HG02759 (cell line): ENCODE results near the gene OLFM1.

Source experiments
- ATAC-seq: cut with Tn5 transposase; IDR thresholded peaks from one replicate; pipeline ENCODE4 v1.9.1; 2021; ENCODE audit warnings: mild to moderate bottlenecking, moderate library complexity; ENCODE audit not compliant: unreplicated experiment

The OLFM1 gene

DNA sequence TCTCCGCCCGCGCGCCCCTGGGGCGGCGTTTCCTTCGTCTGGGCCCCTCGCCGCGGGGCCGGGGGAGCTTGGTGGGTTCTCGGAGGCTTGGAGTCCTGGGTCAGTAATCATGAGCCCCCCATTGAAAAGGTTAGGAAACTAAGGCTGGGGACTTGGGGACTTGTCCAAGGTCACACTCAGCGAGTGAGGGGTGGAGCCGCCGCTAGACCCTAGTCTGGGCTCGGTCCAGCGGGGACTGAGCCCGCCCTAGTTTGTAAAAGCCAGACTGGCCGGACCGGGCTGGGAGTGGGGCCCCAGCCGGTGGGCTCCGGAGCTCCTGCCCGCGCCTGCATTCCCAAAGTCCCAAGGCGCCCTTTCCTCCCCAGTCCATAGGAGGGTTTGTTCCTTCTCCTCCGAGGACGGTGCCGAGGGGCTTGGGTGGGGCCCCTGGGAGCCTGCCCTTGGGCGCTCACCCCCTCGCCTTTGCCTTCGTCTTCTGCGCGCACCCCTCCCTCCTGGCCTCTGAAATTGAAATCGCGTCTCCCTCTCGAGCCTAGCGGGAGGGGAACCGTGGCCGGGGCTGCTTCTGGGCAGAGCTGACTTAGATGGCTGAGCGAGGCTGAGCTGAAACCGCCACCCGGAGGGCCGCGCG lies 995 bp downstream of the OLFM1 start:
- ATAC-seq, result no peak

- ATAC-seq, result no peak
Observed at GRCh38 chr9:135088979-135089847, 1.7 kb downstream of the OLFM1 start.

- ATAC-seq, result no peak
Observed at GRCh38 chr9:135090081-135090480, 2.6 kb downstream of the OLFM1 start.

GRCh38 chr9:135090547-135090946 lies 3.1 kb downstream of the OLFM1 start:
- ATAC-seq, result no peak

DNA sequence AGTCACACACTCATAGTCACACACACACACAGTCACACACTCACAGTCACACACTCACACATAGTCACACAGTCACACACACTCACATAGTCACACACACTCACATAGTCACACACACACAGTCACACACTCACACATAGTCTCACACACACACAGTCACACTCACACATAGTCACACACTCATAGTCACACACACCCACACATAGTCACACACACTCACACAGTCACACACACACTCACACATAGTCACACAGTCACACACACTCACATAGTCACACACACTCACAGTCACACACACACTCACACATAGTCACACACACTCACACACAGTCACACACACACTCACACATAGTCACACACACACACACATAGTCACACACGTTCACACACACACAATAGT lies 4.1 kb downstream of the OLFM1 start:
- ATAC-seq, result no peak

DNA sequence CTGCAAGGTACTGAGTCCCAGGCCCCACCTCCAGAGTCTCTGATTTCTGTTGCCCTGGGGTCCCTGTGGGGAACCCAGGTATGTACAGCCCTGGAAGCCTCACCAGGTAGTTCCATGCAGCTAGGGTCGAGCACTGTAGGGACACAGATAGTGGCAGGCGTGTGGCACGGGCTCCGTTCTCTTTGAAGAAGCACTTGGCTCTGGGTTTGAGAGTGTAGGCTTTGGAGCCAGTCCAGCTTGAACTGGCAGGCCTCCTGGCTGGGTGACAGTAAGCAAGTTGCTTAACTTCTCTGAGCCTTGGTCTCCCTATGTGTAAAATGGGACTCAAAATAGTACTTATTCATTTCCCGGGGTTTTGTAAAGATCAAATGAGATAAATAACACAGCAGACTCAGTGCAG lies 5.6 kb downstream of the OLFM1 start:
- ATAC-seq, result no peak

DNA sequence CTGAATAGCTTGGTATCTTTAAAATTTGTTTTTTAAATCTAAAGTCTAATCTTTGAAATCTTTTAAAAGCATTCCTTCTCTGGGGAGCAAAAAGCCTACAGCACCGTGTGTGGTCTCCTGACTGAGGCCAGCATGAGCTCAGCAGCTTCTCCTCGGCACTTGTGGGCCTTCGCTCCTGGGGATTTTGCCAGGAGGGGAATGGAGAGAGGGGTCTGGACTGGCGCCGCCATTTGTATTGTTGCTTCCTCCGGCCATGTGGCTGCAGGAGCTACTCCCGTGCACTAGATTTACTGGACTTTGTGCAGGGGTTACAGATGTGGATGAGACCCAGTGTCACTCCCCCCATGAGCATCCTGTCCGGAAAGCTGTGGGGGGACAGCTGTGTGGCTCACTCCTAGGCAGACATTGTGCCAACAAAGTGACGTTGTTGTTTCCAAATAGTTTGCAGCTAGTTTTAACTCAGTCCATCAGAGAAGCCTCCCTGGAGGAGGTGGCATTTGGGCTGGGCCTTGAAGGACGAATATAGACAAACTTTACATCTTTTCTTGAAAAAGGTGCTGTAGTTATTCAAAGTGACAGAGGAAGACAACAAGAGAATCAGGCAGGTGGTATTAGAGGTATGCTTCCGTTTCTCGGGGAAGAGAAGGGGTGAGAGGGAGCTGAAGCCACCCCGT lies 6.6 kb downstream of the OLFM1 start:
- no peak for ATAC-seq

GRCh38 chr9:135095470-135096407 lies 8.3 kb downstream of the OLFM1 start:
- ATAC-seq, result no peak

DNA sequence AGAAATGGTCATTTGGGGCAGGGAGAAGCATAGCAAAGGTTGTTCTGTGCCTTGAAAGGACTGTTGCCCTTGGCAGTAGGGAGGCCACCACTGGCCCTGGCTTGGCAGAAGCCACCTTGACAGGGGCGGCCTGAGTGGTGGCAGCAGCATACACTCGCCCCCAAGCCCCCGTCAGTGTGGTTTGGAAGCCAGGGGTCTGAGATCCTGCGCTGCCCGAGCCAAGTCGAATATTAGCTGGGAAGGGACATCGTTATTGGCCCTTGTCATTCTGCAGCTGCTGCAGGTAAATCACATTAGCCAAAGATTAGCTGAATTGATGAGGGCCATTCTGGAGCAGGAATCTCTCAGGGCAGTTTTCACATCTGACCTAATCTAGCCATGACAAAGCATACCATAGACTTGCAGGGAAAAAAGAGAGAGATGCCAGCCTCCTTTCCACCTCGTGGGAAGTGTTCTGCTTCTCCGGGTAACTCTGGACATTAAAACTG lies 9.0 kb downstream of the OLFM1 start:
- no peak for ATAC-seq

GRCh38 chr9:135098400-135099105 lies 11.1 kb downstream of the OLFM1 start:
- no peak for ATAC-seq

DNA sequence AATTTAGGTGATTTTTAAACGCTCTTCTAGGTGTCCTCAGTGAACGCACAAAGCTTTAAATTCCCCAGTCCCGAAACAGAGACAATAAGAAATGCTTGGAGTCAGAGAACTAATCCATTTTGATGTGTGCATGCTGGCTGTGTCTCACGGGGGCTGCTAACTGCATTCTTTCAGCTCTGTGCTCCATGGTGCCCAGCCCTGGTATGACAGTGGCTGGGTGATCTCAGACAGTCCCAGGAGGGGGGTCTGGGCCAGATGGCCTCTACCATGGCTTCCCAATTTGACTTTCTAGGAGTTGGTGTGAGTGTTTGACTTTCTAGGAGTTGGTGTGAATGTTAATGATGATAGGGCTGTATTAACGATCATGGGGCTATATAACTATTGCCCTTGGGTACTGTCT lies 12.1 kb downstream of the OLFM1 start:
- ATAC-seq, result no peak

DNA sequence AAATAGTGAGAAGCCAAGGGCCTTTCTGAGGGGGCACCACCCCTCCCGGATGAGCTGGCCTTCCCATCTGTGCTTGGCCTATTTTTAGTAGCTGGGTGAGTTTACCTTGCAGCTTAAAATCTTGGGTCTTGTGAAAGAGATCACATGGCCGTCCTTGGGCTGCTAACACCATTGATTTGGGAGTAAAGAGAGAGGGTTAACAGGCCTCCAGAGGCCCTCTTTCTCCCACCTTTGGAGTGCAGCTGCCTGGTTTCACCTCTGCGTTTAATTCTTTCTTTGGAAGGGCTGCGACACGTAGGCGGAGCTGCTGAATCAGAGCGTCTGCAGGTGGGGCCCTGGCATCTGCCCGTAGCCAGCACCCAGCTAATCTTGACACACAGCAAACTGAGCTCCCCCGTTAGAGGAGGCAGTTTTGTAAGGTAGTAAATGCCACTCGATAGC lies 12.8 kb downstream of the OLFM1 start:
- ATAC-seq, result no peak

DNA sequence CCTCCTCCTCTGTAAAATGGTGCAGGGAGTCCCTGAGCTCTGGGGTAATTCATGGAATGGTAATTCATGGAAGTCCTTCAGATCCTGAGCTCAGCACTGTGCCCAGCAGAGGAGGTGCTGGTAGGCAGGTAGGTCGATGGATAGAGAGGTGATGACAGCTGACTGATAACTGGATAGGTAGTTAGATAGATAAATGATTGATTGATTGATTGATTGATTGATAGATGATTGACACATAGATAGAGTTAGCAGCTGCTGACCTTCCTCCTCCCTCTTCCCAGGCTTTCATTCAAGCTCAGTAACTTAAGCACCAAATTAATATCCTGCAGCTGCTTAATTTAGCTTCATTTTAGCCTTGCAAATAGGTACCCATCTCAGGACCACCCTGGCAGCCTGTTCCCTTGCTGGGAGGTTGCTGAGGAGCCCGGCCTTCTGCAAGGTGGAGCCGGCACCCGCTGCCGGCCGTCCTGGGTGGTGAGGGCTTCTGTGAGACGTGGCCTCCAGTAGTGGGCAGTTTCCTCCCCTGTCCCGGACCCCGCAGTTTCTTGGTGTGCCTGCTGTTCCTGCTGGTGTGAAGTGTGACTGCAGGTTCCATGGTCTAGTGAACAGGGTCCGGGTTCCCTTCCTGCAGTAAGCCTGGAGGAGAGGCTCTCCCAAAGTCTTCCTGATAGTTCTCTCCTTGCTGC lies 13.4 kb downstream of the OLFM1 start:
- ATAC-seq, result no peak

DNA sequence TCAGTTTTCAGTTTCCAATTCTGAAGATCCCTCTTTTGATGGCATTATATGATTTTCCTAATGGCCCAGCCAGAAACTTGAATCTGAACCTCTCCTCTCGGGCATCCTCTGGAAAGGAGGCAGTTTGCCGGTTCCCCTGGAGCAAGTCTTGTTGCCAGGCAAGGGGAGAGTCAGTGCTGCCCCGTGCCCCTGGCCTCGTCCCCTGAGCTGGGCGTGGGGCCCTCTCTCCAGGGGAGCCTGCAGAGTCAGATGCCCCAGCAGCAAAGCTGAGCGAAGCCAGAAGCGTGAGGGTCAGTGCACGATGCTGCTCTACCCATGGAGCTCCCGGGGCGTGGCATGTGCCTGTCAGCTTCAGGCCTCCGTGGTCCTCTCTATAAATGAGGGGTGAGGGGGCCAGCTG lies 14.0 kb downstream of the OLFM1 start:
- ATAC-seq, result no peak

- no peak for ATAC-seq
Observed at GRCh38 chr9:135101926-135102325, 14.5 kb downstream of the OLFM1 start.

- ATAC-seq, result no peak
Observed at GRCh38 chr9:135102331-135102730, 14.9 kb downstream of the OLFM1 start.

- ATAC-seq, result no peak
Observed at GRCh38 chr9:135103001-135103446, 15.6 kb downstream of the OLFM1 start.

GRCh38 chr9:135103931-135104639 lies 16.6 kb downstream of the OLFM1 start:
- ATAC-seq, result no peak

- ATAC-seq, result no peak
Observed at GRCh38 chr9:135104761-135105160, 17.3 kb downstream of the OLFM1 start.
